ENCODE data around the gene DPY19L3.

- TF ChIP-seq, protein P1, sequence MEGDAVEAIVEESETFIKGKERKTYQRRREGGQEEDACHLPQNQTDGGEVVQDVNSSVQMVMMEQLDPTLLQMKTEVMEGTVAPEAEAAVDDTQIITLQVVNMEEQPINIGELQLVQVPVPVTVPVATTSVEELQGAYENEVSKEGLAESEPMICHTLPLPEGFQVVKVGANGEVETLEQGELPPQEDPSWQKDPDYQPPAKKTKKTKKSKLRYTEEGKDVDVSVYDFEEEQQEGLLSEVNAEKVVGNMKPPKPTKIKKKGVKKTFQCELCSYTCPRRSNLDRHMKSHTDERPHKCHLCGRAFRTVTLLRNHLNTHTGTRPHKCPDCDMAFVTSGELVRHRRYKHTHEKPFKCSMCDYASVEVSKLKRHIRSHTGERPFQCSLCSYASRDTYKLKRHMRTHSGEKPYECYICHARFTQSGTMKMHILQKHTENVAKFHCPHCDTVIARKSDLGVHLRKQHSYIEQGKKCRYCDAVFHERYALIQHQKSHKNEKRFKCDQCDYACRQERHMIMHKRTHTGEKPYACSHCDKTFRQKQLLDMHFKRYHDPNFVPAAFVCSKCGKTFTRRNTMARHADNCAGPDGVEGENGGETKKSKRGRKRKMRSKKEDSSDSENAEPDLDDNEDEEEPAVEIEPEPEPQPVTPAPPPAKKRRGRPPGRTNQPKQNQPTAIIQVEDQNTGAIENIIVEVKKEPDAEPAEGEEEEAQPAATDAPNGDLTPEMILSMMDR (IDR thresholded peaks at IDR 0.05): no peak
- TF ChIP-seq POLR2A (IDR thresholded peaks at IDR 0.05): no peak
Observed at GRCh38 chr19:32480321-32480720, 74.8 kb downstream of the DPY19L3 start.

All from thyroid gland (tissue), 4 donors.